Mesodermal cell (in vitro differentiated cells): ENCODE data around the gene JMJD8.
A peak's percentile ranks its signal among the peaks of the same experiment; 100 is the strongest.

Source experiments
- H3K27ac ChIP-seq: 2 replicates; pipeline ENCODE4 v1.7.0; 2013; ENCODE audit warnings: mild to moderate bottlenecking, low read depth, low read length, moderate library complexity; ENCODE audit not compliant: severe bottlenecking
- H3K36me3 ChIP-seq: 2 replicates; pipeline ENCODE4 v1.7.1; 2013; ENCODE audit warnings: mild to moderate bottlenecking, low read length, moderate library complexity; ENCODE audit not compliant: control insufficient read depth, insufficient read depth
- H3K4me1 ChIP-seq: one replicate; pipeline ENCODE4 v1.7.1; 2013; ENCODE audit warnings: mild to moderate bottlenecking, low read length; ENCODE audit not compliant: insufficient read depth, control insufficient read depth, poor library complexity, severe bottlenecking
- H3K4me3 ChIP-seq: 2 replicates; pipeline ENCODE4 v1.7.0; 2013; ENCODE audit warnings: low read length, control low read depth, mild to moderate bottlenecking; ENCODE audit not compliant: insufficient read depth, poor library complexity, severe bottlenecking; ENCODE audit errors: extremely low read depth
- H3K9me3 ChIP-seq: 2 replicates; pipeline ENCODE4 v1.7.1; 2013; ENCODE audit warnings: mild to moderate bottlenecking, low read length, moderate library complexity; ENCODE audit not compliant: control insufficient read depth
- WGBS, 2 experiments: methylation state at CpG; one replicate each; pipeline ENCODE4 v1.1.5; 2013; ENCODE audit warnings: missing lambda C conversion rate in 2 of 2; ENCODE audit not compliant: insufficient coverage in 2 of 2; 5-methylcytosine and 5-hydroxymethylcytosine counted together

The JMJD8 gene

DNA sequence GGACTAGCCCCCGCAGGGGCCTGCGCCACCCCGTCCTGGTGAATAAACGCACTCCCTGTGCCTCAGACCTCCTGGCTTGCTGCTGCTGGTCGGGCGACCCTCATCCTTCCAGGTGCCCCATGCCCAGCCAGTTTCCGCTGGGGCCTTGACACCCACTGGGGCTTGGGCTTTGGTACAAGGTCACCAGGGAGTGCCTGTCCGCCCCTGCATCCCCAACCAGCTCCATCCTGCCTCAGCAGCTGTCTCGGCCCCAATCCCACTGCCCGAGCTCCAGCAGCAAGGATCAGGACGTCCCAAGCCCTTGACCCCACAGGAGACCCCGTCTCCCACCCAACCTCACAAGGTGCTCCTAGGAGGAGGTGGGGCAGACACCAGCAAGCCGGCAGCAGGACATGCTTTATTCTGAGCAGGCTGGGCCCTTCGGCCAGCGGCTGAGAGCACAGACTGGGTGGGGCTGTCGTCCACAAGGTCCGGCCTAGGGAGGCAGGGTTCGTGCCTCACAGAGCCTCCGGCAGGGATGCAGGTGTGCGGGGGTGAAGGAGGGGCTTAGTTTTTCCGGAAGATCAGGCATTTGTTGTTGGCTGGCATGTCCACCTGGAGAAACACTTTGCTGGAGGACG is 50.0 kb downstream of the JMJD8 start:
- Histone ChIP-seq H3K27ac (no peak overlapping the region), H3K9me3 (no peaks in the 10 kb centered on the region), H3K4me1 (peaks cover 35% of the 10 kb centered on the region), H3K4me3 (no peak overlapping the region), H3K36me3 (peaks cover 22% of the 10 kb centered on the region)
- WGBS, 2 experiments = 92 to 97% methylated on average over 13 to 15 of the region's 22 CpGs

DNA sequence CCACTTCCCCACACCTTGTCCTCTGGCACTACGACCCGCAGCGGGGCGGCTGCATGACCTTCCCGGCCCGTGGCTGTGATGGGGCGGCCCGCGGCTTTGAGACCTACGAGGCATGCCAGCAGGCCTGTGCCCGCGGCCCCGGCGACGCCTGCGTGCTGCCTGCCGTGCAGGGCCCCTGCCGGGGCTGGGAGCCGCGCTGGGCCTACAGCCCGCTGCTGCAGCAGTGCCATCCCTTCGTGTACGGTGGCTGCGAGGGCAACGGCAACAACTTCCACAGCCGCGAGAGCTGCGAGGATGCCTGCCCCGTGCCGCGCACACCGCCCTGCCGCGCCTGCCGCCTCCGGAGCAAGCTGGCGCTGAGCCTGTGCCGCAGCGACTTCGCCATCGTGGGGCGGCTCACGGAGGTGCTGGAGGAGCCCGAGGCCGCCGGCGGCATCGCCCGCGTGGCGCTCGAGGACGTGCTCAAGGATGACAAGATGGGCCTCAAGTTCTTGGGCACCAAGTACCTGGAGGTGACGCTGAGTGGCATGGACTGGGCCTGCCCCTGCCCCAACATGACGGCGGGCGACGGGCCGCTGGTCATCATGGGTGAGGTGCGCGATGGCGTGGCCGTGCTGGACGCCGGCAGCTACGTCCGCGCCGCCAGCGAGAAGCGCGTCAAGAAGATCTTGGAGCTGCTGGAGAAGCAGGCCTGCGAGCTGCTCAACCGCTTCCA is 50.6 kb downstream of the JMJD8 start:
- no peak overlapping the region for H3K4me3 ChIP-seq
- peaks cover 24% of the 10 kb centered on the region for H3K36me3 ChIP-seq
- WGBS, 2 experiments = 97 to 98% methylated on average over 73 to 74 of the region's 74 CpGs
- H3K4me1 ChIP-seq = peaks cover 41% of the 10 kb centered on the region
- H3K27ac ChIP-seq = no peak overlapping the region
- no peaks in the 10 kb centered on the region for H3K9me3 ChIP-seq

GRCh38 chr16:632486-633335 is 51.4 kb downstream of the JMJD8 start:
- Histone ChIP-seq H3K4me3 (no peak overlapping the region), H3K27ac (no peak overlapping the region), H3K4me1 (peaks cover 39% of the 10 kb centered on the region), H3K36me3 (peaks cover 32% of the 10 kb centered on the region), H3K9me3 (no peaks in the 10 kb centered on the region)
- whole genome bisulfite sequencing, 2 experiments = 95 to 97% methylated on average over 52 to 67 of the region's 67 CpGs

GRCh38 chr16:631808-632358 is 52.3 kb downstream of the JMJD8 start:
- H3K4me3 ChIP-seq = peak overlapping the region; percentile 8
- no peak overlapping the region for H3K27ac ChIP-seq
- H3K36me3 ChIP-seq = peaks cover 39% of the 10 kb centered on the region
- 70 to 87% methylated on average over 5 to 7 of the region's 9 CpGs for WGBS, 2 experiments
- H3K4me1 ChIP-seq = peaks cover 43% of the 10 kb centered on the region
- no peaks in the 10 kb centered on the region for H3K9me3 ChIP-seq
